ENCODE data around the gene ARID5B.

ARID5B gene

DNA sequence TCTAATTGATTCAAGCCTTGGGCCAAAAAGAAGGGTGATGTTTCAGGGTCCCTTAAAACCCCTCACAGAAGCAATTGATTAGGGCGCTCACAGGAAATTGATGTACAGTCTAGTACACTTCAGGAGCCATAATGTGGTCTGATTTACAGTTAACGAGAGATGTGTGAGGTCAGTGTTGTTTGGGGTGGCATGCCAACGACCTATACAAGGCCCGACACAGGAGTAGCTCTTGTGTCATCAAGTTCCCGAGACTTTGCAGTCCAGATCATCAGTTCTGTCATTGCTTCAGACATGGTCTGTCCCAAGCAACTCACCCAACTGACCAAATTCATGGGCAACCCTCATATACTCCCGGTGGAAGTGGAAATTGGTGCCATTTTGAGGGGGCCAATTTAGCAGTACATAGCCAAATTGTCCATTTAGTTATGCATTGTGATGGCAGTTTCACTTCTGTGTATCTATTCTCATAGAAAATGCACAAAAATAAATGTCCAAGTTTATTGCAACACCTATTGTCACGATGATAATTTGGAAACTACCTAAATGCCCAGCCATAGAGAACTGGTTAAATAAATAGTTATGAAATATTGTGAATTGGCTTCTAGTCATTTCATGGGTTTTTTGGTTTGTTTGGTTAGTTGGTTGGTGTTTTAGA, 18.0 kb upstream of the ARID5B start:
- no peak for DNase-seq

GRCh38 chr10:61887772-61888171, 13.7 kb upstream of the ARID5B start:
- no peak for DNase-seq

DNA sequence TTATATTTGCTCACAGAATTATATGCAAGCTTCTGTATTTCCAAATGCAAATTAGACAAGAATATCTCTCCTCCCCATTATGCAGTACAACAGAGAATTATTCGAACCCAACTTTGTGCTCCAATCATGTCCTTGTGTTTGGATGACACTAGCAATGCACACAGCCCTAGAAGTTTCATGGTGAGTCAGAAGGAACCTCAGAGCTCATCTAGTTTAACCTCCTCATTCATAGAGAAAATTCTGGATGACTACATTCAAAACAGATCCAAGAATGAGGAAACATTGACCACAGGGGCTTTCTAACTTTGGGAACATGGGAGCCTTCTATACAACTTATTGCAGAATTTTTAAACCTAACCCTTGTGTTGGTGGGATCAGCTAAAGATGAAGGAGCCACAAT, 12.8 kb upstream of the ARID5B start:
- DNase-seq = no peak

- no peak for DNase-seq
Observed at GRCh38 chr10:61890430-61890829, 11.1 kb upstream of the ARID5B start.

DNA sequence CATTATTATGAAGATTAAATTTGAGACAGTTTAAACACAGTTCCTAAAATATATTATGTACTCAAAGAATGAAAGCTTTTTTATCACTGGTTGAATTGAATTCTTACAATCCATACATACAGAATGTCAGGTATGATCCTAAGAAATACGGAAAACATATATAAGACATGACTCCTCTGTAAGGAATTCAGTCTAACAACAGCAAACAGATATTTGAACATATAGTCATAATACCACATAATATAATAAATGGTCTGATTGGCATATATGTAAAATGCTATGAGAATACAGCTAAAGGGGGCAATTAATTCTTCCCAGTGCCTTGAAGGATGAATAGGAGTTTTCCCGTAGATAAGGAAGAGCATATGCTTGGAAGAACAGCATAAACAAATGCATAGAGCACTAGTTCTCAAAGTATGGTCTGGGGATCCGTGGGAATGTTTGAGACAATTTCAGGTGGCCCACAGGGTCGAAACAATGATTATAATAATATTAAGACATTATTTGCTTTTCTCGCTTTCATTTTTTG, 10.6 kb upstream of the ARID5B start:
- no peak for DNase-seq

DNA sequence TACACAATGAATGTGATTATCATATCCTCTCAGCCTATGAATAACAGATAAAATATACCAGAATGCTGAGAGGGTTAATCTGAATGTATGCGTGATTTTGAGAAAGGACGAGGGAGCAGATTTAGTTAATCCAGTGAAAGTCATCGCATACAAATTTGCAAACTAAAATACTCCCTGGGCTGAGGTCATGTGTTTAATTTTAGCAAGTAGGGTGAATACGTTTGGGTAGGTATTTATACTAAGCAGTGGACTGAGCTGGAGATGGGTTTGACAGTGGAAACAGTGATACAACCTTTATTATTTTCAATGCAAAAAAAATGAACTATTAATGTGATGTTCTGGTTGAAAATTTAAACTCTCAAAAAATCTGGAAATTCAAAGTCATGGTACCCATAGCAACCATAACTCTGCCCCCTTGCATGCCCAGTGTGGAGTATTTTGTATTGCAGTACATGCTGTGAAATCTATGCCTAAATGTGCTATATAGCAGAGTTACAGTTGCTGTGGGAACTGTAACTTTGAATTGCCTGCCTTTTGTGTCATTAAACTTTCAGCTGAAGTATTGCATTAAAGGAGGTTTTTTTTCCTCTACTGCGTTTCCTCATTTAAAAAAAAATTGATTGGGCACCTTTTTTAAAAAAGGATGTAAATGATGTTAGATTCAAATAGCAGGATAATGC, 9.5 kb upstream of the ARID5B start:
- no peak for DNase-seq

DNA sequence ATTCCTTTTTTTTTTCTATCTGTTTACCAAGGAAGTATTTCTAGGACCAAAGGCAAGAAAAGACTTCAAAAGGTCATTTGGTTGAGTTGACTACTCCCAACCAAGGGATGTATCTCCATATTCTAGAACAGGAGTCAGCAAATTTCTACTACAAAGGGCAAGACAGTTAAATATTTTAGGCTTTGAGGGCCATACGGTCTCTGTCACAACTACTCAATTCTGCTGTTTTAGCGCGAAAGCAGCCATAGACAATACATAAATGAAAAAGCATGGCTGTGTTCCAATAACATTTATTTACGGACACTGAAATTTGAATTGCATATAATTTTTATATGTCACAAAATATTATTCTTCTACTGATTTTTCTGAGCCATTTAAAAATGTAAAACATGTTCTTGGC, 8.5 kb upstream of the ARID5B start:
- no peak for DNase-seq

GRCh38 chr10:61894133-61894532, 7.4 kb upstream of the ARID5B start:
- DNase-seq = no peak

GRCh38 chr10:61895898-61896600, 5.5 kb upstream of the ARID5B start:
- no peak for DNase-seq

- DNase-seq = peak; percentile 71
Observed at GRCh38 chr10:61896854-61897661, 4.4 kb upstream of the ARID5B start.

- DNase-seq = peak; percentile 56
Observed at GRCh38 chr10:61897671-61898434, 3.6 kb upstream of the ARID5B start.

- DNase-seq = no peak
Observed at GRCh38 chr10:61898435-61898778, 3.1 kb upstream of the ARID5B start.

GRCh38 chr10:61899069-61899531, 2.4 kb upstream of the ARID5B start:
- no peak for DNase-seq

- DNase-seq = no peak
Observed at GRCh38 chr10:61899663-61899996, 1.9 kb upstream of the ARID5B start.

GRCh38 chr10:61899997-61900828, 1.3 kb upstream of the ARID5B start:
- DNase-seq = peak; percentile 83

DNA sequence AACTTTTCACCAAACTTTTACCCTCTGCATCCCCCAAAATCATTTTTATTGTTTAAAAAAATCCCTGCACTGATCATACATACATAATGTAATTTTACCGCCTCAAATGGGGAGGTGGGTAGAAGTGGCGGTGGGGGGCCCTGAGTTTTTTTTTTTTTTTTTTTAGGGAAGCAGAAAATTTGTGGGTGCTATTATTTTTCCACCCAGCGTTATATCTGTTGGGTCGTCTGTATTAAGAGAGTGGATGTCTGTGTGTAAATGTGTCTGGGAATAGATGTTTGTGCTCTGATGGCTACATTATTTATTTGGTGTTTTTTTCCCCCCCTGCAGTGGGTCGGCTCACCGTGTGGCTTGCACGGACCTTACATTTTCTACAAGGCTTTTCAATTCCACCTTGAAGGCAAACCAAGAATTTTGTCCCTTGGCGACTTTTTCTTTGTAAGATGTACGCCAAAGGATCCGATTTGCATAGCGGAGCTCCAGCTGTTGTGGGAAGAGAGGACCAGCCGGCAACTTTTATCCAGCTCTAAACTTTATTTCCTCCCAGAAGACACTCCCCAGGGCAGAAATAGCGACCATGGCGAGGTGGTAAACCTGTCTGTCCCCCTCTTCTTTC, 438 bp downstream of the ARID5B start:
- DNase-seq = no peak

DNA sequence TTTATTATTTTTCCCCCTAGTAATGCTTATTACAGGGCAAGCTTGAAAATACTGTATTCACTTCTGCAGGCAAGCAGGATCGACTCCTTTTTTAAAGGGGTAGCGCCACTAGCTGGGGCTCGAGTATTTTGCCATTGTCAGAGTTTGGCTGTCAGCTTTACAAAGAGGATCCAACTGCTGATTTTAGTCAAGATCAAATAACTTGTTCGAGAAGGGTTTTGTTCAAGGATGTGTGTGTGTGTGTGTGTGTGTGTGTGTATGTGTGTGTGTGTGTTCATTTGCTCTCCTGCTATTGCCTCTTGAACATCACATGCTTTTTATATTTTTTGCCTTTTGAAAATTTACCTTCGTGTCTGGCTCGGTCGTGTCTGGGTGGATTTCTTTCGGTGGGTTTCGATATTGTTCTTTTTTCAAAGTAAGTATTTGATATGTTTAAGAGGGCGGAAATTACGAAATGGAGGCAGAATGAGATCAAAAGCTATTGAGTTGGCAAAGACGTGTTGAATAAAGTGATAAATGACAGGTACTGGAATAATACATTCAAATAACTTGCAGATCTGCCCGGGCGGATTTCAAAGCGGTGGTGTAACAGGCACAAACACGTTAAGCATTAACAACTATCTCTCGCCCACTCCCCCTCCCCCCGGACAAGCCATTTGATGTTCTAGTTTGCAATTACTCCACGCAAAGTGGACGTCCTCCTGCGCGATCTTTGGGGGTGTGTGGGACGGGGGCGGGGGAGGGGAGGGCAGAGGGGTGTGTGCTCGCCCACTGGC, 1.1 kb downstream of the ARID5B start:
- peak; percentile 84 for DNase-seq

DNA sequence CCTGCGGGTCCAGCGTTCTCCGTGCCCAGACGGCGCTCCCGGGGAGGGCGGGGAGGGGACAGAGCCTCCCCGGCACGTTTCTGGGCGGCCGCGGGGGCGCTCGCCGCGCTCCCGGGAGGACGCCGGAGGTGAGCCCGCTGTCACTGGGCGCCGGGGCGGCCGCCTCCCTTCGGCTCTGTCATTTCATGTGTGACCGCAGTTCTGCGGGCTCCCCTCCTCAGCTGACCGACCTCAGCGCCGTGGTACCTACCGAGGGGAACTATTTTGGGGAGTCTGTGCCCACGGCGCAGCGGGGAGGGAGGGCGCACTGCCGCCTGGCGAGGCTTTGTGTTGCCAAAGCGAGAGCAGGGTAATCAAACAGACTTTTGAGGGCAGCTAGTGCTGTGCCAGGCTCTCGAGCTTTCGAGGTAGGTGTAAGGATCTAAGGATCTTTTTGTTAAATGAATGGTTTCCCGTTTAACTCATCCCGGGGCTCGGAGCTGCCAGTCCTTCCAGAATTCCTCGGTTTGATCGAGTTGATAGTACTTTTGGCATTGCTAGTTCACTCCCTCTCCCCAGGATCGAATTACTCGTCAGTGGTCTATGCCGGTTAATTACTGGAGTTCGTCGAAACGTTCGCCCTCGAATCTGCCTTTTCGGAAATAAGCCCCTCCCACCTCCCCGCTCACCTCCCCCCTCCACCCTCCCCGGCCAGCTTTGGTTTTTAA, 1.9 kb downstream of the ARID5B start:
- peak; percentile 79 for DNase-seq

DNA sequence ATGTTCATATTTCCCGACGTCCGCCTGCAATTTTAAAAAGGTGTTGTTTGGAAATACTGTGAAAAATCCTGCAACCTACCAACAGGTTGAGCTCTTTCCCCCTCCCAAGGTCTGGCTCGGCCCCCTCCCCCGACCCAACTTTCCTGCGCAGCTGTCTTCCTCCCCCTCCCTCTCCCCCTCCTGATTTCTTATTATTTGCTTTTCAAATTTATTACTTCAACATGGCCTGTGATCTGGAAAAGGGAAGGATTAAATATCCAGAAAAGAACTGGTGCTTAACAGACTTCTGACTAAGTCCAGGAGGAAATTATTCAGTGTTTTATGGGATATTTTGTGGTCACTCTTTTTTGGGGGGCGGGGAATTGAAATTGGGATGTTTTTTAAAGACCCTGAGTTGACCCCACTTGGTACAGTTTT, 2.4 kb downstream of the ARID5B start:
- no peak for DNase-seq

Data from femur (tissue), 1 donor.